HL-60/S4 treated with retinoic acid at 250 ng/mL for 4 days and 3 days (cell line): Measurements from ENCODE around the gene TMC8.
"Not testable (repeated sequence)": the region's sequence is repeated elsewhere in the genome, so short reads cannot be mapped to it uniquely, and the experiment has no call there.

ENCODE experiments used
- in situ Hi-C: fragments of 300-500 bp; cut with MboI; formaldehyde crosslinking; loops from 2 replicates; pipeline ENCODE4 v1.7.0; 2022; ENCODE audit warnings: low sequenced_read_pairs

Gene TMC8

GRCh38 chr17:78147315-78147998 is 16.9 kb downstream of the TMC8 start:
- in situ Hi-C loops = no loop called here

DNA sequence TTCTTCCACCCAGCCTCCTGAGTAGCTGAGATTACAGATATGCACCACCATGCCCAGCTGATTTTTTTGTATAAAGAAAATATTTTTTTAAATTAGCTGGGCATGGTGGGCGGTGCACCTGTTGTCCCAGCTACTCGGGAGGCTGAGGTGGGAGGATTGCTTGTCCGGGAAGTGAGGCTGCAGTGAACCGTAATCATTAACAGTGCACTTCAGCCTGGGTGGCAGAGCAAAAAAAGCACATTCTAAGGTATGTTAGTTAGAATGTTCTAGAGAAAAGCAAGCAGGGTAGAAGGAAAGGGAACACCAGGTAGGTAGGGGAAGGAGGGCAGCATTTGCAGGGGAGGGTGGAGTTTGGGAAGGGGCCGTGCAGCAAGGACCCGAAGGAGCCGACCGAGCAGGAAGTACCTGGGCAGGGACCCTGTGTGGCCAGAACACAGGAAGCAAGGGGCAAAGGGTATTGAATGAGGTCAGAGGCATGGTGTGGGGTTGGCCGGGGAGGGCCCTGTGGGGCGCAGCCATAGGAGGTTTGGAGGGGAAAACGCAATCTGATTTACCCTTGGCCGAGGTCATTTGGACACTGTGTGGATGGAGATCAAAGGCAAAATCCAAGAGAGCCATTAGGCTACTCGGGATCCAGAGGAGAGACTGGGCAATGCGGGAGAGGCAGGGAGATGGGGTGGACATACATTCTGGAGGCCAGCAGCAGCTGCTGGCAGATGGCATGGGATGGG is 17.9 kb downstream of the TMC8 start:
- in situ Hi-C loops = no loop called here

DNA sequence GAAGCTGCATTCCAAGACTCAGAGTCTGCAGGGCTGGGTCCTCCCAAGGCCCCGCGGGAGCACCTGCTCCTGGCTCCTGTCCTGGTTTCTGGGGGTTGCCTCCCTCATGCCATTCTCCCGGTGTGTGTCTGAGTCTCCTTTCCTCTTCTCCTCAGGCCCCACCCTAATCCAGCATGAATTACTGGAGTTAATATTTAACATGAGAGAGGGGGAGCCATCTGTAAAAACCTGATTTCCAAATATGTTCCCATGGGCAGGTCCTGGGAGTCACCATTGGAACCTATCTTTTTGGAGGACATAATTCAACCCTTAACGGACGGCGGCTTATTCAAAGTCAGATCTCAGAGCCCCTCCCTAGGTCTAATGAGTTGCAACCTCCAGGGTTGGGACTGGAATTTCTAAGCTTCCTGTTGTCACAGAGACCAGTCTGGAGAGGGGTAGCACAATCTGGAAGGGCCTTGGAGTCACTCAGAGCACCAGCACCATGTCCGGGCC is 21.0 kb downstream of the TMC8 start:
- in situ Hi-C loops = no loop called here

- in situ Hi-C loops = no loop called here
Measured at GRCh38 chr17:78154903-78155811, 24.6 kb downstream of the TMC8 start.

DNA sequence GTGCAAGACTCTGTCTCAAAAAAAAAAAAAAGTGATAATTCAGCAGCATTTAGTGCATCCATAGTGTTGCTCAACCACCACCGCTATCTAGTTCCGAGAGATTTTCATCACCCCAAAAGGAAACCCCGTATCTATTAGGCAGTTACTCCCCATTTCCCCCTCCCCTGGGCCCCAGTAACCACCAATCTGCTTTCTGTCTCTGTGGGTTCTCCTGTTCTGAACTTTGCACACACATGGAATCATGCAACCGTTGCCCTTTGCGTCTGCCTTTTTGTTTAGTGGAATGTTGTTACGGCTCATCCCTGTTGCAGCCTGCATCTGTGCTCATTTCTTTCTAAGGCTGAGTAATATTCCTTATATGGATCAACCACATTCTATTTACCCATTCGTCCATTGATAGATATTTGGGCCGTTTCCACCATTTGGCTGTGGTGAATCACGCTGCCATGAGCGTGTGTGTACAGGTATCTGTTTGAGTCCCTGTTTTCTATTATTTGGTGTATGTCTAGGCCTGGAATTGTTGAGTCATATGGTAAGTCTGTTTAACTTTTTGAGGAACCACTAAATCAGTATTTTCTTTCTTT is 29.1 kb downstream of the TMC8 start:
- in situ Hi-C loops = no loop called here

DNA sequence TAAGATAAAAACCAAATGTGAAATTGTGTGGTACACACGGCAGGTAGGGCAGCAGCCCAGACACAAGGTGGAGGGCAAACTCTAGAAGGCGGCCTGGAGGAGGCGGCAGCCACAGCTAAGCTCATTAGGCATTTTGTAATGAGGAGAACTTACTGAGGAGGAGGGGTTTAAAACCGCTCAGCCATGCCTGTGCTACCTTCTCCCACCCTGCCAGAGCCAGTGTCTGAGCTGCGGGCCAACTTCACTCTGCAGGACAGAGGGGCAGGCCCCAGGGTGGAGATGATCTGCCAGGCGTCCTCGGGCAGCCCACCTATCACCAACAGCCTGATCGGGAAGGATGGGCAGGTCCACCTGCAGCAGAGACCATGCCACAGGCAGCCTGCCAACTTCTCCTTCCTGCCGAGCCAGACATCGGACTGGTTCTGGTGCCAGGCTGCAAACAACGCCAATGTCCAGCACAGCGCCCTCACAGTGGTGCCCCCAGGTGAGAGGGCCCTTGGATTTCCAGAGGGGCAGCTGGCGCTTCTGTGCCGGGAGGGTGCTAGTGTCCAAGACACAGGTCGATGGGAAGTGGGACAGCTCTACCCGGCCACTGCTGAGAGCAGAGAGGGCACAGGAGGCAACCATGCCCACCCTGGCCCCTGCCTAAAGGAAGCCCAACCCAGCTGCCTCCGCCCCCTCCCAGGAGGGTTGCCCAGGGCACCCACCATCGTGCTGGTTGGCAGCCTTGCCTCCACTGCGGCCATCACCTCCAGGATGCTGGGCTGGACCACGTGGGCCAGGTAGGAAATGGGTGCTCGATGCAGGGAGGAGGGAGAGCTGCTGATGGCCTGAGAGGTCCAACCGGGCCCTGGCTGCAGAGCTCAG is 33.5 kb downstream of the TMC8 start:
- in situ Hi-C loops = no loop called here

DNA sequence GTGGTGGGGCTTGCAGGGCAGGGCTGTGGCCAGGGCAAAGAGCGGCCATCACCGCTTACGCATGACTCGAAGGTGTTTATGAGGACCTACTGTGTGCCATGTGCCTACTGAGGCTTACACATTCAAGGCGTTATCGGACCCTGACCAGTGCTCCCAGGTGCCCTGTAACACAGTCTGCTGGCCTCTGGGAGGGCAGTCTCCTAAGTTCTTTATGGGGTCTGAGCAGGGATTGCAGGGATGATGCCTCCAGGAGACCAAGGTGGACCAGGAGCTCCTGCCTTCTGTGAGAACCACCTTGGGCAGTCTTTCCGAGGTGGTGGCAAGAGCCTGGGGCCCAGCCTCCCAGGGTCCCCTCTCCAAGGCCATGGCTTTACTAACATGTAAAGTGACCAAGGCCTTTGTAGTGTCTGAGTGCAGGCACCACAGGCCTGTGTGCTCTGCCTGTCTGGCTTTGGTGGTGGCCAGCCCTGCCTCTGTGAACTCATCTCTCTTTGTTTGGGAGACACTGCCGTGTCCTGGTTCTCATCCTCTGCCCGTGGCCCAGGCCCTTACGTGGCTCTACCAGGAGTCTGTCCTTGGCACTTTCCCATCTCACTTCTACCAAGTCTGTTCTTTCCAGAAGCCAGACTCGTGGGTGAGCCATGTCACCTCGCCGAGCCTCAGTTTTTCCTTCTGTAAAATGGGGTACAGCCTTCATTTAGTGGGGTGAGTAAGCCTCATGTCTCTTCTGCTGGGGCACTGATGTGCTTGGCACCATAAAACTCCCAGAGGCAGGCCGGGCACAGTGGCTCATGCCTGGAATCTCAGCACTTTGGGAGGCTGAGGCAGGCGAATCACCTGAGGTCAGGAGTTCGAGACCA is 34.4 kb downstream of the TMC8 start:
- in situ Hi-C loops = no loop called here

DNA sequence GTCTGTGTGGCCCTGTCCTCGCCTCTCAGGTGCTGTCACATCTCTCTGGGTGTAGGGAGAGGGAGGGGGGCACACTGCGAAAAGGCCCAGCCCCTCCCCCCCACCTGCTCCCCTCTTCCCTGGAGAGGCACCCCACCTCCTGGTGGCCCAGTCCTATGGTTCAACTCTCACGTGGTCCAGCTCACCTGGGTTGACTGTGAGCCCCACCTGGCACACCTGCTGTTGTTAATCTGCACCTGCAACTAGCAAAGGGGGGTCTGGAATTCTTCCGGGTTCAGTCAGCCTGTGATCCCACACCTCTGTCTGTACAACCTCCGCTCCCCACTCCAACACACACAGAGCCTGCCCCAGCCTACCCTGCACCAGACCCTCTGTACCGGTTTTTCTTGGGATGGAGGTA is 35.8 kb downstream of the TMC8 start:
- in situ Hi-C loops = no loop called here

- in situ Hi-C loops = no loop called here
Measured at GRCh38 chr17:78168242-78168902, 37.8 kb downstream of the TMC8 start, which contains the start of gene SYNGR2. SYNGR2 (plus strand) TSS chr17:78168581; CDS start chr17:78168617, 36 bp downstream.

DNA sequence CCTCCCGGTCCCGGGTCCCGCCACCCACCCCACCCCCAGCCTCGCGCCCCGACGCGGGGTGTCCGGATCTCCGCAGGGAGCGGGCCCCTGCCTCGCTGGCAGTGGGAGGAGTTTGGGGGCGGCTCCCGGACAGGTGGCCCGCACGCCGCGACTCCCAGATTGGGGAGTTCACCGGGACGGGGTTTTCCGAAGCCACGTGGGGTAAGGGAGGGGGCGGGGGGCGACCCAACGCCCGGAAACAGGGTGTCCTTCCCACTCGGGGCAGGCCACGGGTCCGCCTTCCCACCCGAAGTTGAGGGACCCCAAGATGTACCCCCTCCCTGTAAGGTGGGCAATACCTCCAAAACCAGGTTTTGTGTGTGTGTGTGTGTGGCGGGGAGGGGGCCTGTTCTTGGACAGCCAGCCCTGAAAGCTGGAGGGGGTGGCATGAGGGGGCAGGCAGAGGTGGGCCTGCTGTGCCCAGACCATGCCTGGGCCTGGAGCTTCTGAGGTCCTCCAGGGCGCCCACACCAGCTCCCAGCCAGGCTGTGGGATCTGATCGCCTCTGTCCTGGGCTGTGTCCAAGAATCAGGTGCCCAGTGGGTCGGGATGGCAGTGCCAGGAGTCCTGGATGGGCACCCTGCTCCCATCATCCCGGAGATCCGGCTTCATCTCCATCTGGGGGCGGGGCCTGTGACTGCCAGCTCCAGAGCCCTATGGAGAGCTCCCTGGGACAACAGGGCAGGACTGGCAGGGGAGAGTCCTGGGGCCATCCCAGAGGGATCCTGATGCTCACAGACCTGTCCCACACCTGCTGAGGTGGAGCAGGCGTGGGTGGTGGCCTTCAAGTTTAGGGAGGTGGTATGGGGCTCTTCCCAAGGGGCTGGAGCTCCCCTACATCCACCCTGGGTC is 38.6 kb downstream of the TMC8 start:
- in situ Hi-C loops = no loop called here

- in situ Hi-C loops = no loop called here
Measured at GRCh38 chr17:78170692-78171590, 40.4 kb downstream of the TMC8 start.

GRCh38 chr17:78171591-78172248 is 41.1 kb downstream of the TMC8 start:
- in situ Hi-C loops = not testable (repeated sequence)

DNA sequence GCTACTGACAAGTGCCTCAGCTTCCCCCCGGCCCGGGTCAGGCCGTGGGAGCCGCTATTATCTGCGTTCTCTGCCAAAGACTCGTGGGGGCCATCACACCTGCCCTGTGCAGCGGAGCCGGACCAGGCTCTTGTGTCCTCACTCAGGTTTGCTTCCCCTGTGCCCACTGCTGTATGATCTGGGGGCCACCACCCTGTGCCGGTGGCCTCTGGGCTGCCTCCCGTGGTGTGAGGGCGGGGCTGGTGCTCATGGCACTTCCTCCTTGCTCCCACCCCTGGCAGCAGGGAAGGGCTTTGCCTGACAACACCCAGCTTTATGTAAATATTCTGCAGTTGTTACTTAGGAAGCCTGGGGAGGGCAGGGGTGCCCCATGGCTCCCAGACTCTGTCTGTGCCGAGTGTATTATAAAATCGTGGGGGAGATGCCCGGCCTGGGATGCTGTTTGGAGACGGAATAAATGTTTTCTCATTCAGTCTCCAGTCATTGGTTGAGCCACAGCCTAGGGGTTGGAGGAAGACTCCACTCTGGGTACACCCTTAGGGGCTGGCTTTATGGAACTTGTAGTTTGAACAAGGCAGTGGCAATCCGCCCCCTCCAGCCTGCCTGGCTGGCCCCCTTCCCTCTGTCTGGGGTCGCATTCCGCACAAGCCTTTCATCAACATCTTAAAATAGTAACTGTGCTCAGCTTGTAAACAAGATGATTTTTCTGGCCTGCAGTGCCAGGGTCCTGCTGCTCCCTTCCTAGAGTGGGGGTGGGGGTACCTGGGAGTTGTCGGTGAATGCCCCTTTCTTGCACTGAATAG is 41.9 kb downstream of the TMC8 start:
- in situ Hi-C loops = no loop called here

DNA sequence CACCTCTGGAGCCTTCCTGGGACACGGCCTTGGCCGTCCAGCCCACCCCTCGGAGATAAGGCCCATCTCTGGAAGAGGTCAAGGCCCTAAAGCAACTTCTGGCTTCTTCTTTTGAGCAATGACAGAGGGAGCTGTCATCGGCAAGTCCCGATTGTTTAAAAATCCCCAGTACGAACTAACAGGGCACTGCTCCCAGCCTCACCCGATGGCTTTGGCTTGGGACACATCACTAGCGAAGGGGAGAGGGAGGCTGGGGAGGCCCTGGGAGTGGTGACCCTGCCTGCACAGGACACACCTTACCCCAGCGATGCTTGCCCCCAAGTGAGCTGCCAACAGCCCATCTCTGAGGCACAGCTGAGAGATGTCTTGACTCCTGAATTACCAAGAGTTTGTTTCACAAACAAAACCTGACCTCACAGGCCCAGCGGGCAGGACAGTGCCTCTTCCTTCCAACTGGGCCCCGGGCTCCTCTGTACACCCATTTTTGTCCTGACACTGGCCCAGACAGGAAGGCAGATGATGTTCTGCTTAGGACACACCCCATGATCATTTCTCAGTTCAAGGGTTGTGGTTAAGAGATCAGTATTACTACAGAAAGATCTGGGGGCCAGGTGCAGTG is 42.6 kb downstream of the TMC8 start:
- in situ Hi-C loops = no loop called here
